Trophoblast cell (in vitro differentiated cells and primary cell): ENCODE results near the gene NPSR1. TPM values are rescaled to one million over a fixed set of nuclear protein-coding genes. Genes with fewer than 3 reads are reported as not detected.

ENCODE experiments used
- DNase-seq, 2 donors: peaks; one replicate each; pipeline ENCODE4 v3.0.0-alpha.2; 2016
- H2AFZ ChIP-seq: 2 replicates; pipeline ENCODE4 v1.6.1; 2013; ENCODE audit warnings: low read length, moderate library complexity, mild to moderate bottlenecking; ENCODE audit not compliant: insufficient read depth, poor library complexity
- H2AK5ac ChIP-seq: 2 replicates; pipeline ENCODE4 v1.6.1; 2013; ENCODE audit warnings: mild to moderate bottlenecking, low read length
- H2BK120ac ChIP-seq: 2 replicates; pipeline ENCODE4 v1.6.1; 2013; ENCODE audit warnings: low read length, mild to moderate bottlenecking, moderate library complexity; ENCODE audit not compliant: insufficient read depth, poor library complexity
- H2BK12ac ChIP-seq: 2 replicates; pipeline ENCODE4 v1.6.1; 2013; ENCODE audit warnings: mild to moderate bottlenecking, low read length, moderate library complexity
- H2BK5ac ChIP-seq: 2 replicates; pipeline ENCODE4 v1.6.1; 2013; ENCODE audit warnings: low read length, low read depth, moderate library complexity, mild to moderate bottlenecking; ENCODE audit not compliant: poor library complexity
- H3K14ac ChIP-seq: 2 replicates; pipeline ENCODE4 v1.6.1; 2013; ENCODE audit warnings: mild to moderate bottlenecking, low read length
- H3K18ac ChIP-seq: 2 replicates; pipeline ENCODE4 v1.6.1; 2013; ENCODE audit warnings: mild to moderate bottlenecking, low read length
- H3K23ac ChIP-seq: 2 replicates; pipeline ENCODE4 v1.6.1; 2013; ENCODE audit warnings: low read length
- H3K27ac ChIP-seq: 2 replicates; pipeline ENCODE4 v1.5.1; 2013; ENCODE audit warnings: low read depth, mild to moderate bottlenecking, inconsistent platforms, low read length, moderate library complexity
- H3K27me3 ChIP-seq: 2 replicates; pipeline ENCODE4 v1.6.1; 2013; ENCODE audit warnings: inconsistent platforms, mild to moderate bottlenecking, low read length, moderate library complexity; ENCODE audit not compliant: insufficient read depth
- H3K36me3 ChIP-seq, 2 experiments: 1 replicate in 1 of 2; 2 replicates in 1 of 2; pipeline ENCODE4 v1.6.1; 2013; ENCODE audit warnings: low read length in 2 of 2, mild to moderate bottlenecking in 2 of 2, moderate library complexity in 1 of 2; ENCODE audit not compliant: insufficient read depth in 2 of 2, control insufficient read depth in 1 of 2
- H3K4ac ChIP-seq: 2 replicates; pipeline ENCODE4 v1.6.1; 2013; ENCODE audit warnings: low read depth, mild to moderate bottlenecking, low read length, moderate library complexity
- H3K4me1 ChIP-seq, 2 experiments: 1 replicate in 1 of 2; 2 replicates in 1 of 2; pipeline ENCODE4 v1.6.1; 2013; ENCODE audit warnings: low read length in 2 of 2, mild to moderate bottlenecking in 2 of 2, moderate library complexity in 1 of 2; ENCODE audit not compliant: insufficient read depth in 2 of 2, control insufficient read depth in 1 of 2
- H3K4me2 ChIP-seq: 2 replicates; pipeline ENCODE4 v1.6.1; 2013; ENCODE audit warnings: inconsistent platforms, mild to moderate bottlenecking, low read length, moderate library complexity
- H3K4me3 ChIP-seq: 2 replicates; pipeline ENCODE4 v1.5.1; 2013; ENCODE audit warnings: mild to moderate bottlenecking, low read depth, low read length, inconsistent platforms
- H3K79me1 ChIP-seq: one replicate; pipeline ENCODE4 v1.6.1; 2013; ENCODE audit warnings: low read length
- H3K79me2 ChIP-seq: 2 replicates; pipeline ENCODE4 v1.6.1; 2013; ENCODE audit warnings: low read length, mild to moderate bottlenecking; ENCODE audit not compliant: control insufficient read depth, insufficient read depth, poor library complexity
- H3K9ac ChIP-seq: 2 replicates; pipeline ENCODE4 v1.6.1; 2013; ENCODE audit warnings: mild to moderate bottlenecking, low read length
- H3K9me3 ChIP-seq: 2 replicates; pipeline ENCODE4 v1.6.1; 2013; ENCODE audit warnings: low read depth, mild to moderate bottlenecking, control low read depth, inconsistent platforms, low read length; ENCODE audit not compliant: insufficient read depth
- H4K12ac ChIP-seq: 2 replicates; pipeline ENCODE4 v1.6.1; 2013; ENCODE audit warnings: low read depth, mild to moderate bottlenecking, low read length, moderate library complexity
- H4K8ac ChIP-seq: 2 replicates; pipeline ENCODE4 v1.6.1; 2013; ENCODE audit warnings: low read depth, mild to moderate bottlenecking, low read length, moderate library complexity
- H4K91ac ChIP-seq: one replicate; pipeline ENCODE4 v1.6.1; 2013; ENCODE audit warnings: low read depth, mild to moderate bottlenecking, low read length, moderate library complexity
- WGBS: extraction: QIAGEN DNeasy Blood & Tissue Kit; methylation state at CpG from one replicate; pipeline ENCODE4 v1.1.7; 2013; ENCODE audit warnings: missing lambda C conversion rate; ENCODE audit not compliant: insufficient read length, insufficient coverage; ENCODE audit errors: extremely low coverage; 5-methylcytosine and 5-hydroxymethylcytosine counted together
- polyA plus RNA-seq: library from polyadenylated mRNA; stranded (reverse); fragments of 200-250 nt; gene quantifications from 2 replicates; pipeline ENCODE4 v1.2.3, GENCODE V29; 2013

The NPSR1 gene, protein sequence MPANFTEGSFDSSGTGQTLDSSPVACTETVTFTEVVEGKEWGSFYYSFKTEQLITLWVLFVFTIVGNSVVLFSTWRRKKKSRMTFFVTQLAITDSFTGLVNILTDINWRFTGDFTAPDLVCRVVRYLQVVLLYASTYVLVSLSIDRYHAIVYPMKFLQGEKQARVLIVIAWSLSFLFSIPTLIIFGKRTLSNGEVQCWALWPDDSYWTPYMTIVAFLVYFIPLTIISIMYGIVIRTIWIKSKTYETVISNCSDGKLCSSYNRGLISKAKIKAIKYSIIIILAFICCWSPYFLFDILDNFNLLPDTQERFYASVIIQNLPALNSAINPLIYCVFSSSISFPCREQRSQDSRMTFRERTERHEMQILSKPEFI
- not detected in 2 replicates for polyA plus RNA-seq

DNA sequence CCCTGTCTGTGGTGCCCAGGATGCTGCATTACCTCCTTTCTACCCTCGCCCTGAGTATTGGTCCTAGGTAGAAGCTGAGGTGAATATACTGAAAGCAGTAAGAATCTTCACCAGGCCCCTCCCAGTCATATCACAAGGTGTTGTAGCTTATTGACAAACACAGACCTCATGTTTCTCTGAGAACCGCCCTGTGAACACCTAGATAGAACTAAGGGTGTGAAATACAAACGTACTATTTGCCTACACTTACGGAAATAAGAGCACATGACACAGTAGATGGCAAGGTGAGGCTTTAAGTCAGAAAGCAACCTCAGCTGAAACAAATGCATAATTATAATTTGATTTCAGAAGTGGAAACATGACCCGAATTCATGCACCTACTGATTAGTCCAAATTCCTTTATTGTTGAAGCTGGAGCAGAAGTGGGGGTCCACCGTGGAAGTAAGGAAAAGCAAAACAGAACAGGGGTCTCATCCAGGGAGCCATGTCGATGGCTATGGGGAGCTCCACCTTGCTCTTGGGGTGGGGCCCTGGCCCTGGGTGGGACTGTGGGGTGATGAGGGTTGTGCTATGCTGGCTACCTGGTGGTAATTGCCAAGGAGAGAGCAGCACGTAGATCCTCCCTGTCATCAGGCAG is at the start of gene NPSR1:
Gene NPSR1, plus strand, starts transcription at position 587 of the 637 bp plus-strand sequence. CDS start 195 bp downstream, outside the sequence.
- no peak within 1 kb of the TSS for H3K23ac ChIP-seq
- H3K27ac ChIP-seq, result no peak within 1 kb of the TSS
- DNase-seq, result no peak
- no peaks in the 10 kb centered on the region for H3K79me2 ChIP-seq
- H3K4me1 ChIP-seq, result peaks cover 3 to 4% of the 10 kb centered on the region in 2 experiments
- no peak within 1 kb of the TSS for H3K4ac ChIP-seq
- no peak within 1 kb of the TSS for H3K4me2 ChIP-seq
- no peak within 1 kb of the TSS for H4K91ac ChIP-seq
- H3K36me3 ChIP-seq, result no peaks in the 10 kb centered on the region
- H3K4me3 ChIP-seq, result no peak within 1 kb of the TSS
- peaks cover 6% of the 10 kb centered on the region for H3K79me1 ChIP-seq
- no peaks in the 10 kb centered on the region for H3K27me3 ChIP-seq
- no CpG with 5 or more reads among the region's 8 CpGs for WGBS
- no peak within 1 kb of the TSS for H4K8ac ChIP-seq
- H4K12ac ChIP-seq, result no peak within 1 kb of the TSS
- H3K18ac ChIP-seq, result no peak within 1 kb of the TSS
- H3K14ac ChIP-seq, result no peak within 1 kb of the TSS
- H3K9me3 ChIP-seq, result no peaks in the 10 kb centered on the region
- no peak within 1 kb of the TSS for H3K9ac ChIP-seq
- H2BK12ac ChIP-seq, result no peak within 1 kb of the TSS
- H2AK5ac ChIP-seq, result no peak within 1 kb of the TSS
- no peak within 1 kb of the TSS for H2BK120ac ChIP-seq
- H2AFZ ChIP-seq, result no peak within 1 kb of the TSS
- H2BK5ac ChIP-seq, result no peak within 1 kb of the TSS

DNA sequence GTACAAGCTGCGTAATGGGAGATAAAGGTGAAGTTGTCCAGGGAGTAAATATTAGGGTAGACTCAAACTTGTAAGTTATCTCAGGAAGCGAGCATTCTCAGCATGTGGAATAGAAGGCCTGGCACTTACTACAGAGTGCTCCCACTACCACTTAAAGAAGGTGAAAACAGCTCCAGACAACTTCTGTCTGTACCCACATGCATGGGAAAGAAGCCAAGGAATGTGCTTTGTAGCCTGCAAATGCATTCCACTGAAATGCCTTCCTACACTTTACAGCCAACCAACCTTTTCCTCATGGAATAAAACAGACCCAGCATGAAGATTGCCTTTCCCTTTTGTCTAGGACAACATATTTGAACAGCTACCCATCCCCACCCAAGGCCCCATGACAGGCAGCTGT is 45.4 kb upstream of the NPSR1 start:
- H3K4me3 ChIP-seq, result no peak overlapping the region
- peaks cover 7% of the 10 kb centered on the region for H3K79me1 ChIP-seq
- H3K4me1 ChIP-seq, result peaks cover 3 to 8% of the 10 kb centered on the region in 2 experiments
- no peak overlapping the region for H4K91ac ChIP-seq
- no peak overlapping the region for H2BK120ac ChIP-seq
- H3K18ac ChIP-seq, result no peak overlapping the region
- H3K9me3 ChIP-seq, result no peaks in the 10 kb centered on the region
- no peak overlapping the region for H3K9ac ChIP-seq
- no peak overlapping the region for H2AK5ac ChIP-seq
- no peak overlapping the region for H4K12ac ChIP-seq
- H3K36me3 ChIP-seq, result no peaks in the 10 kb centered on the region
- peak; percentile 50 to 73 for DNase-seq
- H3K4ac ChIP-seq, result no peak overlapping the region
- no peak overlapping the region for H2AFZ ChIP-seq
- no CpG with 5 or more reads among the region's 2 CpGs for WGBS
- no peaks in the 10 kb centered on the region for H3K27me3 ChIP-seq
- H3K23ac ChIP-seq, result no peak overlapping the region
- peak overlapping the region; percentile 84 for H2BK5ac ChIP-seq
- peak overlapping the region; percentile 37 for H4K8ac ChIP-seq
- H3K79me2 ChIP-seq, result peaks cover 2% of the 10 kb centered on the region
- H3K27ac ChIP-seq, result peak overlapping the region; percentile 97
- H3K4me2 ChIP-seq, result no peak overlapping the region
- no peak overlapping the region for H3K14ac ChIP-seq
- H2BK12ac ChIP-seq, result no peak overlapping the region

DNA sequence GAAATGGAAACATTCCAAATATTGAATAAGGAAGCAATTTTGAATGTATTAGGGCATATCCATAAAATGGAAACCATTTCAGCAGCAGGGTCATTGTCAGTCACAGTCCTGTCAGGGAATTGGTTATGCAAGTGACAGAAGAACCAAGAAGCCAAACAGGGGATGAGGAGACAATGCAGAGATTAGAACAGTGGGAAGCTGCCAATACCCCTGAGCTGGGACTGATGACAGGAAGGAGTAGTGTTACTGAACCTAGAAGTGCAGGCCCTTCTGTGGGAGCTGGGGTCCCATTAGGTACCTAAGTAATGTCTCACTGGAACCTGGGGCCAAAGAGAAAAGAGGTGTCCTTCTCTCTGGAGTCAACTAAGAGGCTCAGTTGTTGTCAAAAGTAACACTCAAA is 37.6 kb upstream of the NPSR1 start:
- Histone ChIP-seq H4K91ac (no peak overlapping the region), H4K8ac (no peak overlapping the region), H3K79me1 (no peaks in the 10 kb centered on the region), H3K23ac (no peak overlapping the region), H3K4me3 (no peak overlapping the region), H2BK12ac (no peak overlapping the region), H2BK5ac (no peak overlapping the region), H3K9me3 (no peaks in the 10 kb centered on the region), H4K12ac (no peak overlapping the region), H3K4me2 (no peak overlapping the region), H3K4me1 (peaks cover 4 to 6% of the 10 kb centered on the region in 2 experiments), H3K4ac (no peak overlapping the region), H3K18ac (no peak overlapping the region), H3K36me3 (no peaks in the 10 kb centered on the region), H3K9ac (no peak overlapping the region), H2AK5ac (no peak overlapping the region), H3K27me3 (no peaks in the 10 kb centered on the region), H3K27ac (no peak overlapping the region), H2AFZ (no peak overlapping the region), H3K14ac (no peak overlapping the region), H2BK120ac (no peak overlapping the region), H3K79me2 (no peaks in the 10 kb centered on the region)
- no peak for DNase-seq

DNA sequence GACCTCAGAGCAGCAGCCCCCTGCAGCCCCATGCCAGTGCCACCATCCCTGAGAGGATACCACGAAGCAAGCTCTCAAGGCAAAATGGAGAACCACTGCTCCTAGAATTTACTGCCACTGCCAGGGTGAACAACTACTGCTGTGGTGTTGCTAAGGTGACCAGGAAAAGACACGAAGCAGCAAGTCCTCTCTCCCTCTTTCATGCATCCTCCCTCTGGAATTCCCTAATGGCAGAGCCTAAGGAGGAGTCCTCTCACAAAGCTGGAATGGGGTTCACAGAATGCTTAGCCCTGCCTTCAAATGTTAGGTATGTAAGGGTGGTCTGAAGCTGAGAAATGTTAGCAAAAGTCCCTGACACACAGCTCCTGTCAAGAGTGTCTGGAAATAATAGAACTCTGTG is 35.8 kb upstream of the NPSR1 start:
- H3K23ac ChIP-seq, result no peak overlapping the region
- WGBS, result no CpG with 5 or more reads among the region's 2 CpGs
- H3K9me3 ChIP-seq, result no peaks in the 10 kb centered on the region
- H3K27me3 ChIP-seq, result no peaks in the 10 kb centered on the region
- H3K9ac ChIP-seq, result no peak overlapping the region
- H2AFZ ChIP-seq, result no peak overlapping the region
- H3K79me1 ChIP-seq, result no peaks in the 10 kb centered on the region
- no peak overlapping the region for H3K14ac ChIP-seq
- no peak overlapping the region for H4K91ac ChIP-seq
- no peak for DNase-seq
- H2BK5ac ChIP-seq, result no peak overlapping the region
- no peak overlapping the region for H2BK120ac ChIP-seq
- H3K4me3 ChIP-seq, result no peak overlapping the region
- no peak overlapping the region for H2AK5ac ChIP-seq
- H3K4me2 ChIP-seq, result no peak overlapping the region
- no peaks in the 10 kb centered on the region for H3K79me2 ChIP-seq
- H3K27ac ChIP-seq, result no peak overlapping the region
- H4K8ac ChIP-seq, result no peak overlapping the region
- no peak overlapping the region for H3K18ac ChIP-seq
- no peak overlapping the region for H3K4ac ChIP-seq
- no peaks in the 10 kb centered on the region for H3K36me3 ChIP-seq
- peaks cover 4 to 6% of the 10 kb centered on the region in 2 experiments for H3K4me1 ChIP-seq
- H2BK12ac ChIP-seq, result no peak overlapping the region
- no peak overlapping the region for H4K12ac ChIP-seq
